Suprapubic skin (tissue), 4 donors: Measurements from ENCODE around the gene C22orf39. TPM values are rescaled to one million over a fixed set of nuclear protein-coding genes. Genes with fewer than 3 reads are reported as not detected.
A peak's percentile ranks its signal among the peaks of the same experiment; 100 is the strongest.
"Not testable (repeated sequence)": the region's sequence is repeated elsewhere in the genome, so short reads cannot be mapped to it uniquely, and the experiment has no call there.

Experiments
- DNase-seq, 2 donors: peaks; one replicate each; pipeline ENCODE4 v3.0.0-alpha.2; 2019; ENCODE audit warnings: low spot score in 2 of 2
- H3K27ac ChIP-seq: fragments of 200-600 bp; sonication (generic); one replicate; pipeline ENCODE4 v1.5.1; 2019
- H3K27me3 ChIP-seq: fragments of 200-600 bp; sonication (generic); one replicate; pipeline ENCODE4 v1.5.1; 2019
- H3K36me3 ChIP-seq: fragments of 200-600 bp; sonication (generic); one replicate; pipeline ENCODE4 v1.5.1; 2019
- H3K4me1 ChIP-seq: fragments of 200-600 bp; sonication (generic); one replicate; pipeline ENCODE4 v1.5.1; 2019
- H3K4me3 ChIP-seq: fragments of 200-600 bp; sonication (generic); one replicate; pipeline ENCODE4 v1.5.1; 2019; ENCODE audit warnings: mild to moderate bottlenecking
- H3K9me3 ChIP-seq: fragments of 200-600 bp; sonication (generic); one replicate; pipeline ENCODE4 v1.5.1; 2019
- CTCF ChIP-seq, 2 donors: fragments of 200-600 bp in 1 of 2; fragments of 450-650 bp in 1 of 2; sonication (generic) in 1 of 2; IDR thresholded peaks; one replicate each; pipeline ENCODE4 v1.5.1; 2016 to 2019; ENCODE audit warnings: antibody characterized with exemption in 2 of 2, mild to moderate bottlenecking in 1 of 2, moderate library complexity in 1 of 2
- EP300 ChIP-seq: sonication (generic); formaldehyde crosslinking; IDR thresholded peaks from one replicate; pipeline ENCODE4 v1.6.1; 2017; ENCODE audit warnings: antibody characterized with exemption
- POLR2A ChIP-seq, 2 donors: fragments of 450-650 bp; IDR thresholded peaks; one replicate each; pipeline ENCODE4 v1.6.1; 2017; ENCODE audit warnings: antibody characterized with exemption in 2 of 2, mild to moderate bottlenecking in 2 of 2, moderate library complexity in 2 of 2
- POLR2AphosphoS5 ChIP-seq, 3 donors: sonication (generic); formaldehyde crosslinking; IDR thresholded peaks; one replicate each; pipeline ENCODE4 v1.6.1; 2017; ENCODE audit warnings: antibody characterized with exemption in 3 of 3
- WGBS: methylation state at CpG from one replicate; pipeline ENCODE4 v1.1.5; 2018; 5-methylcytosine and 5-hydroxymethylcytosine counted together
- total RNA-seq, 4 donors: library from RNA; depleted of rRNA; stranded (reverse); fragments of >200 nt; gene quantifications; one replicate each; pipeline ENCODE4 v1.1.0, GENCODE V29; 2016

The C22orf39 gene
- total RNA-seq, 4 donors from 2014 or later = 49.4 to 67.0 (median 51.7) TPM

- Histone ChIP-seq H3K4me3 (peak overlapping the region; percentile 67), H3K27me3 (no peaks in the 10 kb centered on the region), H3K27ac (peak overlapping the region; percentile 93), H3K4me1 (peaks cover 30% of the 10 kb centered on the region), H3K36me3 (peaks cover 32% of the 10 kb centered on the region), H3K9me3 (no peaks in the 10 kb centered on the region)
- TF ChIP-seq CTCF (IDR thresholded peaks at IDR 0.05) = no peak
- TF ChIP-seq POLR2AphosphoS5 (IDR thresholded peaks at IDR 0.05) = no peak
- no peak for TF ChIP-seq POLR2A (IDR thresholded peaks at IDR 0.05)
- TF ChIP-seq EP300 = no peak
- DNase-seq = no peak
- 15% methylated on average over 11 of the region's 14 CpGs for WGBS
Observed at GRCh38 chr22:19448076-19448607, 631 bp upstream of the C22orf39 start.

GRCh38 chr22:19446603-19447329, 745 bp downstream of the C22orf39 start:
- Histone ChIP-seq H3K27ac (peak overlapping the region; percentile 93), H3K9me3 (no peaks in the 10 kb centered on the region), H3K4me3 (peak overlapping the region; percentile 67), H3K27me3 (no peaks in the 10 kb centered on the region), H3K4me1 (peaks cover 30% of the 10 kb centered on the region), H3K36me3 (peaks cover 27% of the 10 kb centered on the region)
- 16% methylated on average over 22 of the region's 22 CpGs for WGBS
- TF ChIP-seq CTCF (IDR thresholded peaks at IDR 0.05) = no peak
- no peak for TF ChIP-seq POLR2AphosphoS5 (IDR thresholded peaks at IDR 0.05)
- TF ChIP-seq EP300 = no peak
- no peak for TF ChIP-seq POLR2A (IDR thresholded peaks at IDR 0.05)
- no peak for DNase-seq

- H3K4me3 ChIP-seq, DNase-seq, H3K27me3 ChIP-seq, H3K9me3 ChIP-seq, H3K27ac ChIP-seq: not testable (repeated sequence)
- peaks cover 30% of the 10 kb centered on the region for H3K4me1 ChIP-seq
- WGBS = 91% methylated on average over 9 of the region's 9 CpGs
- H3K36me3 ChIP-seq = peaks cover 22% of the 10 kb centered on the region
Observed at GRCh38 chr22:19445279-19445982, 2.1 kb downstream of the C22orf39 start.

- Histone ChIP-seq H3K27ac (no peak overlapping the region), H3K36me3 (peaks cover 18% of the 10 kb centered on the region), H3K4me1 (peaks cover 27% of the 10 kb centered on the region), H3K4me3 (no peak overlapping the region), H3K27me3 (no peaks in the 10 kb centered on the region), H3K9me3 (no peaks in the 10 kb centered on the region)
- 68% methylated on average over 6 of the region's 7 CpGs for WGBS
- TF ChIP-seq EP300 (no peak), CTCF (IDR thresholded peaks at IDR 0.05) (no peak), POLR2A (IDR thresholded peaks at IDR 0.05) (no peak), POLR2AphosphoS5 (IDR thresholded peaks at IDR 0.05) (no peak)
- no peak for DNase-seq
Observed at GRCh38 chr22:19443544-19444211, 3.8 kb downstream of the C22orf39 start.

GRCh38 chr22:19442166-19442565, 5.3 kb downstream of the C22orf39 start:
- Histone ChIP-seq H3K4me1 (peaks cover 19% of the 10 kb centered on the region), H3K9me3 (no peaks in the 10 kb centered on the region), H3K27ac (no peak overlapping the region), H3K4me3 (no peak overlapping the region), H3K36me3 (peaks cover 18% of the 10 kb centered on the region), H3K27me3 (no peaks in the 10 kb centered on the region)
- no peak for DNase-seq
- no peak for TF ChIP-seq CTCF (IDR thresholded peaks at IDR 0.05)
- no peak for TF ChIP-seq POLR2AphosphoS5 (IDR thresholded peaks at IDR 0.05)
- no peak for TF ChIP-seq EP300
- TF ChIP-seq POLR2A (IDR thresholded peaks at IDR 0.05) = no peak
- 55% methylated on average over 2 of the region's 2 CpGs for WGBS
